Astrocyte of the cerebellum (primary cell): ENCODE data around the gene SLC36A1.

Experiments
- DNase-seq: peaks from one replicate; pipeline ENCODE4 v3.0.0-alpha.2; 2011; ENCODE audit warnings: low read depth
- H3K4me3 ChIP-seq: 2 replicates; pipeline ENCODE4 v1.5.1; 2011; ENCODE audit warnings: mild to moderate bottlenecking, low read depth, low read length, moderate library complexity
- CTCF ChIP-seq: IDR thresholded peaks from 2 replicates; pipeline ENCODE4 v1.5.1; 2012; ENCODE audit warnings: low read length, low read depth, moderate library complexity, mild to moderate bottlenecking; ENCODE audit errors: missing control alignments
- in situ Hi-C: cut with HindIII; loops from 2 replicates; pipeline ENCODE4 v1.10.0; 2017; ENCODE audit warnings: low sequenced_read_pairs

Gene SLC36A1

GRCh38 chr5:151469386-151469785 lies 22.0 kb downstream of the SLC36A1 start:
- DNase-seq, result no peak
- TF ChIP-seq CTCF, result no peak
- in situ Hi-C loops, result no loop called here
- H3K4me3 ChIP-seq, result no peak overlapping the region

GRCh38 chr5:151469992-151470391 lies 22.6 kb downstream of the SLC36A1 start:
- H3K4me3 ChIP-seq, result no peak overlapping the region
- in situ Hi-C loops, result no loop called here
- TF ChIP-seq CTCF, result no peak
- DNase-seq, result no peak

GRCh38 chr5:151470439-151470838 lies 23.0 kb downstream of the SLC36A1 start:
- DNase-seq, result no peak
- in situ Hi-C loops, result no loop called here
- H3K4me3 ChIP-seq, result no peak overlapping the region
- no peak for TF ChIP-seq CTCF

DNA sequence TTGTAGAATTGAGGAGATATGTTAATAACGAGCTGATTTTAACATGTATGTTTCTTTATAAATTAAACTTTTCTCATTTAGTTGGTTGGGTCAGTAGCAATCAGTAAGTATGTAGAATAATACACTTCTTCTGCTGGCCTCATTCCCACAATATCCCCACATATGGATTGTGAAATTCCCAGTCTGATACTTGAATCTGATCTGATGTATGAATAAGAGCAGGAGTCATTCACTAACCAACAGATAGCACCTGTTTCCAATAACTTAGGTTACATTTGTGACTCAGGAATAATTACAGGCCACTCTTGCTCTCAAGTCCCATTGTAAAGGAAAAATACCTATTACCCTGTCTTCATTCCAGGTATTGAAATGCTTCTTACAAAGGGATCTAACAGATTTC lies 23.9 kb downstream of the SLC36A1 start:
- no peak for TF ChIP-seq CTCF
- H3K4me3 ChIP-seq, result no peak overlapping the region
- no peak for DNase-seq
- in situ Hi-C loops, result no loop called here

GRCh38 chr5:151474799-151475198 lies 27.4 kb downstream of the SLC36A1 start:
- no peak overlapping the region for H3K4me3 ChIP-seq
- in situ Hi-C loops, result no loop called here
- no peak for TF ChIP-seq CTCF
- no peak for DNase-seq

- in situ Hi-C loops, result no loop called here
- no peak for DNase-seq
- TF ChIP-seq CTCF, result no peak
- H3K4me3 ChIP-seq, result no peak overlapping the region
Measured at GRCh38 chr5:151475388-151475787, 28.0 kb downstream of the SLC36A1 start.

GRCh38 chr5:151476016-151476415 lies 28.6 kb downstream of the SLC36A1 start:
- no peak for TF ChIP-seq CTCF
- in situ Hi-C loops, result no loop called here
- DNase-seq, result no peak
- no peak overlapping the region for H3K4me3 ChIP-seq
